ENCODE measurements around the gene SUPT3H. TPM values are rescaled to one million over a fixed set of nuclear protein-coding genes. Genes with fewer than 3 reads are reported as not detected.

SUPT3H gene
- polyA plus RNA-seq, 4 donors, result 19.3 to 24.0 (median 23.2) TPM

DNA sequence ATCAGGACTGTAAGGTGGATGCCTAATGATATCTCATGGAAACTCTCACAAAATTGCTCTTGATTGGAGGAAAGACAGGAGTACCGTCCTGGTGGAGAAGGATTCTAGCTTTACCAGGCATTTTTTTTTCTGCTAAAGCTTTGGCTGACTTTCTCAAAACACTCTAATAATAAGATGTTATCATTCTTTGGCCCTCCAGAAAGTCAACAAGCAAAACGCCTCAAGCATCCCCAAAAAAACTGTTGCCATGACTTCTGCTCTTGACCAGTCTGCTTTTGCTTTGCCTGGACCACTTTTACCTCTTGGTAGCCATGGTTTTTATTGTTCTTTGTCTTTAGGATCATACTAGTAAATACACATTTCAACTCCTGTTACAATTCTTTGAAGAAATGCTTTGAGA, 105.1 kb downstream of the SUPT3H start:
- DNase-seq (ENCODE audit: low read depth in 4 of 4, low spot score in 3 of 4), result no peak

DNA sequence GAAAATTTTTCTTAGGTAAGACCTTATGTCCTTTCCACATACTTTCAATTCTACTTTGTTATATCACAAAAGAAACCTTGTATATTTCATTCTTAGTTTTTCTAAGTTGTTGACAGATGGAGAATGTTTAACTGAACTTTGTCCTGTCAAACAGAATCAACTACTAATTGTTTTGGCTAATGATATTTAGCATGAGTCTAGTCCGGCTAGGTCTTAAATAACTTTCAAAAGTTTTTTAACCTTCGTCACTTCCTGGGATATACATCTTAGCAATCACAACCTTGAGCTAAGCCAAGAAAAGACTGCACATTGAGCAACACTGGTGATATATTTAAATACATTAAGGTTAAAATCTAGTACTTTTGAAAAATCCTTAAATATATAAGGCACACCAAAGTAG, 112.5 kb downstream of the SUPT3H start:
- DNase-seq (ENCODE audit: low read depth in 4 of 4, low spot score in 3 of 4), result no peak

DNA sequence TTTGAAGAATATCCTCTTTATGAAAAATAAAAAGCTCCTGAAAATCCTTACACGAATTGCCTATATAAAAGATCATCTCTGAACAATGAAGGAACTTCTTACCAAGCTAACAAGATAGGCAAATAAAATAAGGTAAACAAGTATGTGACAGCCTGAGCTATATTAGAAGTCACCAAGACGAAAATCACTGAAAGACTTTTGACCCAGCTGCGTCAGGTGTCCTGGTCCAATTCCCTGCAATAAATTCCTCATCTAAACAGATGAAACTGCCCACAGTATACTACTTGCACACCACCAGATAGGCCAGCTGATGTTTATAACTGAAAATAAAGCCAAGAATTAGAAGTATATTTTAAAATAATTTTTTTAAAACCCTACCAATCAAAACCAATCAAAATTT, 117.0 kb downstream of the SUPT3H start:
- no peak for DNase-seq (ENCODE audit: low read depth in 4 of 4, low spot score in 3 of 4)

DNA sequence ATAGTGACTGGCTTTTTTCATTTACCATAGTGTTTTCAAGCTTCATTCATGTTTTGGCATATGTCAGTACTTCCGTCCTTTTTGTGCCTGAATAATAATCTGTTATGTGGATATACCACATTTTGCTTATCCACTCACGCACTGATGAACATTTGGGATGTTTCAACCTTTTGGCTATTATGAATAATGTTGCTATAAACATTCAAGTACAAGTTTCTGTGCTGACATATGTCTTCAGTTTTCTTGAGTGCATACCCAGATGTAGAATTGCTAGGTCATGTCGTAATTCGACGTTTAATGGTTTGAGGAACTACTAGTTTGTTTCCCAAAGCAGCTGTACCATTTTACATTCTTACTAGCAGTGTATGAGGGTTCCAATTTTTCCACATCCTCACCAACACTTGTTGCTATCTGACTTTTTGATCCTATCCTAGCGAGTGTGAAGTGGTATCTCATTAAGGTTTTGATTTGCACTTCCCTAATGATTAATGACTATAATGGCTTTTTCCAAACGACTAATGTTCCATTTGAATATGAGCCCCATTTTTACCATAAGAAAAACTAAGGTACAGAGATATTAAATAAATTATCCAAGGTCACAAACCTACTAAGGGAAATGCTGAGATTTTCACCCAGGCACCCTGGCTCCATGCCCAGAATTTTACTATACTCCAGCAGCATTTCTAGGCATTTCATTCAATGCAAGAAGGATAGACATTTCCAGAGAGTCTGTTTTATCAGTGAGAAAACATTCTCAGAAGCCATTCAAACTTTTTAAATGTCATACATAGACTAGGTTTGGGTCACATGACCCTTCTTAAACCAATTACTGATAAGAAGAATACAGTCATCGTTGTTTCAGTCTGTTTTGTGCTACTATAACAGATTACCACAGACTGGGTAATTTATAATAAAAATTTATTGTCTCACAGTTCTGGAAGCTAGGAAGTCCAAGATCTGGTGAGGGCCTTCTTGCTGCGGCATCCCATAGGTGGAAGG, 120.7 kb downstream of the SUPT3H start:
- DNase-seq (ENCODE audit: low read depth in 4 of 4, low spot score in 3 of 4), result no peak

DNA sequence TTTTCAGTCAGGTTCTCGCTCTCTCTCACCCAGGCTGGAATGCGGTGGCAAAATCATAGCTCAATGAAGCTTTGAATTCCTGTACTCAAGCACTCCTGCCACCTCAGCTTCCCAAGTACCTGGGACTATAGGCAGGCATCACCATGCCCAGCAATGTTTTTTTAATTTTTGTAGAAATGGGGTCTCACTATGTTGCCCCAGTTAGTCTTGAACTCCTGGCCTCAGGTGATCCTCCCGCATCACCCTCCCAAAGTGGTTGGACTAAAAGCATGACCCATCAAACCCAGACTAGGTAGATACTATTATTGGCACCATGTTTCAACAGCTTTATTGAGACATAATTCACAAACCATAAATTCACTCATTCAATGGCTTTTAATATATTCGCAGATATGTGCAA, 122.3 kb downstream of the SUPT3H start:
- DNase-seq (ENCODE audit: low read depth in 4 of 4, low spot score in 3 of 4), result no peak

DNA sequence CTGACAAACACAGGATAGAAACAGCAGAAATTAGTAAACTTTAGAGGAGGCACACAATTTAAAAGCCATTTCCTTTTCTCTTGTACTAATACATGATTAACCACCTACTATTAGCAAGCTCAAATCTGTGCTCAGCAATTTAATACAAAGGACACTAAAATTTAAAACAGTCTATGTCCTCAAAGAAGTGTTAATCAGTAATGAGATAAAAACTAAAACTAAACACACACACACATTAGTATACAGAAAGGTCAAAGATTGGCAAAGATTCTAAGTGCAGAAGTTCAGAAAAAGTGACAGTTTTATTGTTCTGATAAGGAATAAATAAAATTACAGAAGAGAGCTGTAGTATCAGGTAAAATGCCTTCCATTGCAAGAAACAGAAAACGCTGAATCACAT, 123.5 kb downstream of the SUPT3H start:
- no peak for DNase-seq (ENCODE audit: low read depth in 4 of 4, low spot score in 3 of 4)

DNA sequence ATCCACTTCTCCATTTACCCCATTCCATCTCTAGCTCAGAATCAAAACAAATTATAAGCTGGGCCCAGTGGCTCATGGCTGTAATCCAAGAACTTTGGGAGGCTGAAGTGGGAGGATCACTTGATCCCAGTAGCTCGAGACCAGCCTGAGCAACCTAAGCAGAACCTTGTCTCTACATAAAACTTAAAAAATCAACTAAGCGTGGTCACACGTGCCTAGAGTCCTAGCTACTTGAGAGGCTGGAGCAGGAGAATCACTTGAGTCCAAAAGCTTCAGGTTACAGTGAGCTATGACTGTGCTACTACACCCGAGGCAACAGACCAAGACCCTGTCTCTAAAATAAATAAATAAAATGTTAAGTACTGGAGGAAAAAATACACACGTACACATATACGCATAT, 124.3 kb downstream of the SUPT3H start:
- no peak for DNase-seq (ENCODE audit: low read depth in 4 of 4, low spot score in 3 of 4)

DNA sequence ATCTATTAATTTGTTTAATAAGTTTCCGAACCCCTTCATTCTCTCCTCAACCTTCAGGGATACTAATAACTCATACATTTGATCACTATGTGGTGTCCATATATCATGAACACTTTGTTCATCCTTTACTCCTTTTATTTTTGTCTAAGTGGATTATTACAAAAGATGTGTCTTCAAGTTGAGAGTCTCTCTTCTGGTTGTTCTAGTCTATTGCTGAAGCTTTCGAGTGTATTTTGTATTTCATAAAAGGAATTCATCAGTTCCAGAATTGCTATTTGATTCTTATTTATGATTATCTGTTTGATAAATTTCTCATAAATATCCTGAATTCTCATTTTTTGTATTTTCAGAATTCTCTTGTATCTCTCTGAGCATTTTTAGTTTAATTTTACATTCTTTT, 146.1 kb downstream of the SUPT3H start:
- no peak for DNase-seq (ENCODE audit: low read depth in 4 of 4, low spot score in 3 of 4)

DNA sequence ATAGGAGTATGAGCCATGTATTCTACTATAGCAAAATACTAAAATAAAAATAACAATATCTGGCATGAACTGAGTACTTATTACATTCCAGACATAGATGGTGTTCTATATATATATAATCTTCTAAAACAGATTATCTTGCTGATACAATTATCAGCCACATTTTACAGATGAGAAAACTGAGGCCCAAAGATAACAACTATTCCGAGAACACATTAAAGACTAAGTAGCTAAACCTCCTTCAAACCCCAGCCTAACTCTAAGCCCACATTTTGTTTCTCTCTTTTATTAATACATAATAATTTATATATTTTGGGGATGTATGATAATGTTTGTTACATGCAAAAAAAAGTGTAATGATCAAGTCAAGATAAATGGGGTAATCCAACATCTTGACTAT, 148.3 kb downstream of the SUPT3H start:
- DNase-seq (ENCODE audit: low read depth in 4 of 4, low spot score in 3 of 4), result no peak

DNA sequence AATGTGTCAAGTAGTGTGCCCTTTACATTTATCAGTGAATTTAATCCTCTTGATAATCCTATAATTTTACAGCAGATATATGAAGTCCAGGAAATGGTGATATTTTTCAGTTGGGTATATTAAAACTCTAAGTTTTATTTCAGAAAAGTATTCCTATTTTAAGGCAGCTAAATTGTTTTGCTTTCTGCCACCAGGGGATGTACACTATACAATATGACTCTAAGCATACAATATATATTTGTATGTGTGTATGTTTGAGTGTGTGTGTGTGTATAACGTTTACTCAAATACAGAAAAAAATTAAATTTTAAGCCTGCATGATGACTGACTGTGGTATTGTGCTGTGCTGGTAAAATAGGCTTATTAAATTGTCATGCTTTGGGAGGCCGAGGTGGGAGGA, 151.7 kb downstream of the SUPT3H start:
- no peak for DNase-seq (ENCODE audit: low read depth in 4 of 4, low spot score in 3 of 4)

DNA sequence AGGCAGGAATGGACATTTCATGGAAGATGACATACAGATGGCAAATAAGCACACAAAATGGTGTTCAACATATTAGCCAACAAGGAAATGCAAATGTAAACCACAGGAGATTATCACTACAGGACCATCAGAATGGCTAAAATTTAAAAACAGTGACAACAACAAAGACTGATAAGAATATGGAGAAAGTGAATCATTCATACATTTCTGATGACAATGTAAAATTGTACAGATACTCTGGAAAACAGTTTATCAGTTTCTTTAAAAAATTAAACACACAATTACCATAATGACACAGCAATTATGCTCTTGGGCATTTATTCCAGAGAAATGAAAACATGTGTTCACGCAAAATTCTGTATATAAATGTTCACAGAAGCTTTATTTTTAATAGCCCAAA, 155.4 kb downstream of the SUPT3H start:
- no peak for DNase-seq (ENCODE audit: low read depth in 4 of 4, low spot score in 3 of 4)

DNA sequence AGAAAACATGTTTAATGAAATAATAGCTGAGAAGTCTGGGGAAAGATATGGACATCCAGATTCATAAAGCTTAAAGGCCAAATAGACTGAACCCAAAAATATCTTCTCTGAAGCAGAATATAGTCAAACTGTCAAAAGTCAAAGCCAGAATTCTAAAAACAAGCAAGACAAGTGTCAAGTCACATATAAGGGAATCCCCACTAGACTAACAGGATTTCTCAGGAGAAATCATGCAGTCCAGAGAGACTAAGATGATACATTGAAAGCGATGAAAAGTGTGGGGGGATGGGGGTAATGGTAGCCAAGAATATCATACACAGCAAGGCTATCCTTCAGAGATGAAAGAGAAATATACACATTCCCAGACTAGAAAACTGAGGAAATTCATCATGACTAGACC, 162.0 kb downstream of the SUPT3H start:
- no peak for DNase-seq (ENCODE audit: low read depth in 4 of 4, low spot score in 3 of 4)

DNA sequence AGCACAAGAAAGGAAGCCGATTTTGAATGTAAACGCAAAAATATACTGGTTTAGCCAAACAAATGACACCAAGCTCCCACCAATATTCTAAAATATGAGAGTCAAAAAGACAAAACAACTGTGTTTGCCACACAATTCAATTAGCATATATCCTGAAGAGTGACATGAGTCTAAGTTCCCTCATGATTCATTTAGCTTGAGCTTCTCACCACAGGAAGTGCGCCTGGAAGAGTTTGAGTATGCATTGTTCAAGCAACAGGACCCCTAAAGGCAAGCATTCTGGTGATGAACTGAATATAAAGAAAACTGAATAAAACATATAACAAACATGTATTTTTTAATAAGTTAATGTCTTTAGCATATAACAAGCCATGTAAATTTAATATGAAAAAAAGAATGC, 164.8 kb downstream of the SUPT3H start:
- DNase-seq (ENCODE audit: low read depth in 4 of 4, low spot score in 3 of 4), result no peak

DNA sequence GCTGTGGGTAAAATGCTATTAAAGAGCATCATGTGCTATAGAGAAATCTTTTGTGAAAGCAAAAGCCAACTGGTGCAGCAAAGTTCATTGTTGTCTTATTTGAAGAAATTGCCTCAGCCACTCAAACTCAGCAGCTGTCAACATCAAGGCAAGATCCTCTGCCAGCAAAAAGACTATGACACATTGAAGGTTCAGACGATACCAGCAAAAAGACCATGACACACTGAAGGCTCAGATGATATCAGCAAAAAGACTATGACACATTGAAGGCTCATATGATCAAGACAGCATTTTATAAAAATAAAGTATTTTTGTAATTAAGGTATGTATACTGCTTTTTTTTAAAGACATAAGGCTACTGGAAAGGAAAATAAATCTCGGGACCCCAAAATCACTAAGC, 168.0 kb downstream of the SUPT3H start:
- no peak for DNase-seq (ENCODE audit: low read depth in 4 of 4, low spot score in 3 of 4)

DNA sequence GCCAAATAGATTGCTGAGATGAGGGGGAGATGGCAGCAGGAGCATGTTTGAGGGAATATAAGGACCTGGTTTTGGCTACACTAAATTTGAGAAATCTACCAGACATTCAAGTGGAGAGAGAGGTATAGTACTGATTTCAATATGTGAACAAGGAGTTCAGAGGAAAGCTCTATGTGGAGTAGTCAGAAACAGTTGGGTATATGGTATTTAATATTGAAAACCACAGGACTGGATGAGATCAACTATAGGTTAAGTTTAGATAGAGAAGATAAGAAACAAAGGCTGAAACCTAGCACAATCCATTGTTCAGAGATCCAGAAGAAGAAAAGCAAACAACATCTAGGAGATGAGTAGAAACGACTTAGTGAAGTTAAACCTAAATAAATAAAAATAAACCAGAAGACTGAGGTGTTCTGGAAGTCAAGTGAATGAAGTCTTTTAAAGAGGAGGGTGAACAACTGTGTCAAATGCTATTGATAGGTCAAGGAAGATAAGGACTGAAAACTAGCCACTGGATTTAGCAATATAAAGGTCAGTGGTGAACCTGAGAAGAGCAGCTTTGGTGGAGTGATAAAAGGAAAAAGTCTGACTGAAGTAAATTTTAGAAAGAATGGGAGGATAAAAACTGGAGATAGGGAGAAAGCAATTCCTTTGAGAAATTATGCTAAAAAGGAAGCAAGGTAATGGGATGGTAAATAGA, 170.8 kb downstream of the SUPT3H start:
- no peak for DNase-seq (ENCODE audit: low read depth in 4 of 4, low spot score in 3 of 4)

DNA sequence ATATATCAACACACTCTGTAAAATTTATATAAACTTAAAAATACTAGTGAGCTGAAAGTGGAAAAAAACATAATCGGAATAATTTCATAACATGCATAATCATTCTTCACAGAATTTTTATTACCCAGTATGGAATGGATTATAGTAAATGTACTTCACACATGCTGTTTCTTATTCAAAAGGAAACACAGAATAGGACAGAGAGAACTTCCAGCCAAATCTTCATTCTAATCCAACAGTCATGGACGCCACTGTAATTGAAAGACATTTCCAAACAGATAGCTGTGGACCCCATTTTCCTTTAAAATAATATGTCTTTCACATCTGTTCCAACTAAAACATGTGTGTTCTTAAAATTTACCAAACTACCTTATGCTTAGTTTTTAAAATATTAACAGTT, 176.2 kb downstream of the SUPT3H start:
- no peak for DNase-seq (ENCODE audit: low read depth in 4 of 4, low spot score in 3 of 4)

DNA sequence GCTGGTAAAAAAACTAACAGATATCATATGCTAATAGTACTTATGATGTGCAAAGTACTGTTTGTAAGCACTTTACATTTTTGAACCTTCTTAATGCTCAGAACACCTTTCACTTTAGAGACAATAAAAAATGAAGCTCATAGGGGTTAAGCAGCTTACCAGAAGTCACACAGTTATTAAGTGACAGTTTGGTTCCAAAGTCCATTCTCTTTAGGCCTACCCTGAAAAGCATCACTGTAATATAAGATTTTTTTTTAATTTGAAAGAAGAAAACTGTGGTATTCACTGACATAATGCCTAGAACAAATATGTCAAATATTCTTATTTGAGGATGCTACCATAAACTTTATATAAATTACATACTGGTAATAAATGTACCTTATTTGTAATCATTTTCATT, 177.2 kb downstream of the SUPT3H start:
- DNase-seq (ENCODE audit: low read depth in 4 of 4, low spot score in 3 of 4), result no peak

DNA sequence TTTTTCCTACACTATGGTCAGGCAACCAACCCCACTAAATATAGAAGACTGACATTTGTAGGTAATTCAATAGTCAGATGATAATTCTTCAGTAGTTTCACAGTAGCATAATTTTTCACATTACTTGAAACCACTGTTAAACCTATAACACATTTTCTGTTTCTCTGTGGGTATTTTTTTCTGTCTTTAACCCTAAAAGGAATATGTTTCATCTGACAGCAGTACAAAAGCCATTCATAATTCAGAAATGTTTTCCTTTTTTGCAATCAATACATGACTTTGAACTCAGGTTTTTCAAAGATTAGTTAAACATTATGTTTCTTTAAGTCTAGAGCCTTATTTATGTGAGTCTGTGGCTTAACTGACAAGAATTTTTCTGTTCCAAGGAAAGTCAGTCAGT, 178.2 kb downstream of the SUPT3H start:
- no peak for DNase-seq (ENCODE audit: low read depth in 4 of 4, low spot score in 3 of 4)

DNA sequence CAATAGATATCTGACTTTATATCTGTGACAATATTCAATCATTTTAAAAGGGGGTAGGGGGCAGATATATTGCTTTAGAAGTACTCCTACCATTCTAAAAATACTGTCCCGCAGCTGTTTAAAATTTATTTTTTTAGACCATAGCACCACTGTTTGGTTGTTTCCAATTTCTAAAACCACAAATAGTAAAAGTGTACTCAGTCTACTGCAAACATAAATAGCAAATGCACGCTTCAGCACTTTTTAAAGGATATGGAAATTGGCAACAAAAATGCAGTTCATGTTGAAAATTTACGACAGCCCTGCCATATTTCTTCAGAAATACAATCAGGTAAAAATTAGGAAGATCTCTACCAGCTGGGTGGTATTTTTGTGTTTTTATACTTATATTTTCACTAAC, 181.6 kb downstream of the SUPT3H start:
- no peak for DNase-seq (ENCODE audit: low read depth in 4 of 4, low spot score in 3 of 4)

DNA sequence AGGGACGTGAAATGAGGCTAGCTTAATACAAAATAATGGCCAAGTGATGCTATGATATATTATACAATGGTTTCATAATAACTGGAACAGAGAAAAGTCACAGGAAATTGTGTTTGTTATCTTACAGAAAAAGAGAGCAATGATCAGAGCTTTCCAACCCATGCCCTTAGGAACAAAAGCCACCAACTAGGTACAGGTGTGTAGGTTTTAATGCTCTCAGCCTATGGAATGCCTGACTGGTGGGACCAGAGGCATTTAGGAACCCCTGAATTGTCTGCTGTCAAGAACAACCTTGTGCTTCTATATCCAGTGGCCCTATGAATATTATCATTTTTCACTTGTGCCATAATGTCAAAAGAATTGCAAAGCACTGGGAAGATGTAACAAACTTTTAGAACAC, 182.6 kb downstream of the SUPT3H start:
- DNase-seq (ENCODE audit: low read depth in 4 of 4, low spot score in 3 of 4), result no peak

DNA sequence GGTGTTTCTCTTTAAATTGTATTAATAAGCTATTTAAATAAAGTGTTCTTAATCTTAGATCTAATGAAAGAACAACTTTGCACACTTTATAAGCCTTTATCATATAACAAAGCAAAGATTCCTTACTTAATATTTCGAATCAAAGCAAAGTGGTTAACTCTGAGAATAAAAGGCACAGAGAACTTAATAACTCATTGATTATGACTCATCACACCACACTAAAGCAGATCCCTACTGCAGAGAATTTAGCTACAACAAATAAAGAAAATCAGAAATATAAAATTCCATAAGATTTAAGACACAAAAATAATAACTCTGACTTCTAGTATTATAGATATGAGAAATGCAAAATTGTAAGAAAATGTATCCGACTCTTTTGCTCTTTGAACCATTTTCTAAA, 185.2 kb downstream of the SUPT3H start:
- DNase-seq (ENCODE audit: low read depth in 4 of 4, low spot score in 3 of 4), result no peak

DNA sequence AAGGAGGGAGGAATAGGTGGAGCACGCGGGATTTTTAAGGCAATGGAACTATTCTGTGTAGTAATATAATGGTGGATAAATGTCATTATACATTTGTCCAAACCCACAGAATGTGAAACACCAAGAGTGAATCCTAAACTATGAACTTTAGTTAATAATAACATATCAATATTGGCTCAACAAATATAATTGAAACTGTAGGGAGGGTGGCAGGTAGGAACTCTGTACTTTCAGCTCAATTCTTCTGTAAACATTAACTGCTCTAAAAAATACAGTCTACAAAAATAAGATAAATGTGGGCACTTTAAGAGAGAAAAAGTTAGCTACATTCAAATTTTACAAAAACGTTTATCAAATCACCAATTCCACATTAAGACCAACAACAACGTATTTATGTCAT, 186.3 kb downstream of the SUPT3H start:
- no peak for DNase-seq (ENCODE audit: low read depth in 4 of 4, low spot score in 3 of 4)
